Neural cell (in vitro differentiated cells): ENCODE measurements around the gene BMP2K. TPM values are rescaled to one million over a fixed set of nuclear protein-coding genes. Genes with fewer than 3 reads are reported as not detected.

Source experiments
- H2AFZ ChIP-seq: fragments of 200-600, 300-800 bp; sonication (generic), shearing (Covaris generic); 2 replicates; pipeline ENCODE4 v1.6.0; 2014; ENCODE audit warnings: low read depth, mild to moderate bottlenecking, antibody characterized with exemption, low read length, moderate library complexity
- H3F3A ChIP-seq: fragments of 200-600 bp; shearing (Covaris generic); 2 replicates; pipeline ENCODE4 v1.6.1; 2016; ENCODE audit warnings: mild to moderate bottlenecking, moderate library complexity, mixed read lengths, antibody characterized with exemption, low read length; ENCODE audit not compliant: insufficient read depth, poor library complexity, severe bottlenecking
- H3K27ac ChIP-seq: fragments of 200-600, 300-800 bp; sonication (generic), shearing (Covaris generic); 2 replicates; pipeline ENCODE4 v1.5.1; 2014; ENCODE audit warnings: mild to moderate bottlenecking, low read length, moderate library complexity
- H3K27me3 ChIP-seq: fragments of 300-800, 200-600 bp; sonication (generic), shearing (Covaris generic); 2 replicates; pipeline ENCODE4 v1.6.0; 2014; ENCODE audit warnings: mild to moderate bottlenecking, low read depth, low read length, moderate library complexity; ENCODE audit not compliant: insufficient read depth
- H3K36me3 ChIP-seq: fragments of 300-800, 200-600 bp; sonication (generic), shearing (Covaris generic); 2 replicates; pipeline ENCODE4 v1.5.1; 2014; ENCODE audit warnings: mild to moderate bottlenecking, antibody characterized with exemption, low read length, moderate library complexity; ENCODE audit not compliant: insufficient read depth
- H3K4me2 ChIP-seq: fragments of 300-800, 200-600 bp; sonication (generic), shearing (Covaris generic); 2 replicates; pipeline ENCODE4 v1.6.0; 2014; ENCODE audit warnings: mild to moderate bottlenecking, low read length
- H3K4me3 ChIP-seq: fragments of 300-800, 200-600 bp; sonication (generic), shearing (Covaris generic); 2 replicates; pipeline ENCODE4 v1.5.1; 2014; ENCODE audit warnings: mild to moderate bottlenecking, low read length, moderate library complexity
- H3K79me2 ChIP-seq: fragments of 200-600 bp; shearing (Covaris generic); replicated peaks from 2 replicates; pipeline ENCODE4 v1.6.0; 2014; ENCODE audit warnings: mild to moderate bottlenecking, low read length, moderate library complexity; ENCODE audit not compliant: insufficient read depth
- H3K9ac ChIP-seq: fragments of 300-800, 200-600 bp; sonication (generic), shearing (Covaris generic); 2 replicates; pipeline ENCODE4 v1.6.1; 2016; ENCODE audit warnings: mild to moderate bottlenecking, low read length, mixed read lengths
- H3K9me2 ChIP-seq: fragments of 200-600 bp; shearing (Covaris generic); 2 replicates; pipeline ENCODE4 v1.6.1; 2016; ENCODE audit warnings: mild to moderate bottlenecking, low read length, mixed read lengths; ENCODE audit not compliant: insufficient read depth
- H3K9me3 ChIP-seq: fragments of 200-600, 300-800 bp; sonication (generic), shearing (Covaris generic); 2 replicates; pipeline ENCODE4 v1.6.1; 2016; ENCODE audit warnings: mild to moderate bottlenecking, mixed run types, low read length, moderate library complexity, mixed read lengths
- H4K20me1 ChIP-seq: fragments of 200-600 bp; shearing (Covaris generic); 2 replicates; pipeline ENCODE4 v1.6.1; 2016; ENCODE audit warnings: mild to moderate bottlenecking, mixed run types; ENCODE audit not compliant: insufficient read depth
- EP300 ChIP-seq: fragments of 450-650 bp; conservative IDR thresholded peaks from 2 replicates; pipeline ENCODE4 v1.6.1; 2014; ENCODE audit warnings: antibody characterized with exemption, mild to moderate bottlenecking, moderate library complexity; ENCODE audit not compliant: poor library complexity, severe bottlenecking
- EZH2 ChIP-seq: fragments of 200-600, 300-800 bp; shearing (Covaris generic), sonication (generic); IDR thresholded peaks from 2 replicates; pipeline ENCODE4 v1.6.1; 2014; ENCODE audit warnings: antibody characterized with exemption, low read length, borderline replicate concordance, mild to moderate bottlenecking; ENCODE audit not compliant: insufficient read depth, poor library complexity, severe bottlenecking
- MXI1 ChIP-seq: fragments of 450-650 bp; conservative IDR thresholded peaks from 2 replicates; pipeline ENCODE4 v1.6.1; 2014; ENCODE audit warnings: antibody characterized with exemption, mild to moderate bottlenecking; ENCODE audit not compliant: poor library complexity, severe bottlenecking
- POLR2AphosphoS5 ChIP-seq: IDR thresholded peaks from 2 replicates; pipeline ENCODE4 v1.6.1; 2012
- RAD21 ChIP-seq: fragments of 450-650 bp; conservative IDR thresholded peaks from 2 replicates; pipeline ENCODE4 v1.6.1; 2014; ENCODE audit warnings: antibody characterized with exemption, mild to moderate bottlenecking, moderate library complexity
- SMC3 ChIP-seq: fragments of 450-650 bp; conservative IDR thresholded peaks from 2 replicates; pipeline ENCODE4 v1.6.1; 2014; ENCODE audit warnings: antibody characterized with exemption, mild to moderate bottlenecking, moderate library complexity; ENCODE audit not compliant: poor library complexity
- TAF1 ChIP-seq: IDR thresholded peaks from 2 replicates; pipeline ENCODE4 v1.6.1; 2012; ENCODE audit warnings: low read depth
- polyA plus RNA-seq: library from polyadenylated mRNA; depleted of rRNA; stranded (reverse); fragments of >200 nt; gene quantifications from 2 replicates; pipeline ENCODE4 v1.2.3, GENCODE V29; 2014
- TF ChIP-seq, protein P1 (sequence below): fragments of 450-650 bp; IDR thresholded peaks from 2 replicates; pipeline ENCODE4 v1.5.1; 2014; ENCODE audit warnings: antibody characterized with exemption, mild to moderate bottlenecking, moderate library complexity; ENCODE audit not compliant: poor library complexity, severe bottlenecking
- TF ChIP-seq, protein P2 (sequence below): IDR thresholded peaks from 2 replicates; pipeline ENCODE4 v1.6.1; 2012; ENCODE audit warnings: borderline replicate concordance

BMP2K gene
- polyA plus RNA-seq, 1 donor from 2014 or later, result 14.7 TPM

DNA sequence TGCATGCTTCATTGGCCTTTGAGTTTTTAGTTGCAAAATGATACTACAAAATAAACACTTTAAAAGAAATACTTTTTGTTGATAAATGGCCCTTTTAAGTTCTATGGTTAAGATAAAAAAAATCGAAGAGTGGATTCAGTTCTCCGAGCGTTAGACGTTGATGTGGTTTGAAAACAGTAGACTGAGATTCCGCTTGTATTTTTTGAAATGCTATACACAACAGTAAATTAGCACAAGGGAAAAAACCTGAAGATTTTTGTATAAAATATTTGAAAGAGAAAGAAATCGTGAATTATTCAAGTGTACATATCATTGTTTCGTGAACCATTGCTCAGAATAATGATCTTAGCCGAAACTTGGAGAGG lies 1.4 kb downstream of the BMP2K start:
- peak overlapping the region; percentile 98 for H3K4me3 ChIP-seq
- H3K36me3 ChIP-seq, result no peaks in the 10 kb centered on the region
- no peaks in the 10 kb centered on the region for H3K9me2 ChIP-seq
- no peak for TF ChIP-seq SMC3
- no peak for TF ChIP-seq EP300
- no peak for TF ChIP-seq EZH2
- no peak for TF ChIP-seq TAF1
- no peak for TF ChIP-seq MXI1
- TF ChIP-seq POLR2AphosphoS5, result no peak
- TF ChIP-seq, protein P1, sequence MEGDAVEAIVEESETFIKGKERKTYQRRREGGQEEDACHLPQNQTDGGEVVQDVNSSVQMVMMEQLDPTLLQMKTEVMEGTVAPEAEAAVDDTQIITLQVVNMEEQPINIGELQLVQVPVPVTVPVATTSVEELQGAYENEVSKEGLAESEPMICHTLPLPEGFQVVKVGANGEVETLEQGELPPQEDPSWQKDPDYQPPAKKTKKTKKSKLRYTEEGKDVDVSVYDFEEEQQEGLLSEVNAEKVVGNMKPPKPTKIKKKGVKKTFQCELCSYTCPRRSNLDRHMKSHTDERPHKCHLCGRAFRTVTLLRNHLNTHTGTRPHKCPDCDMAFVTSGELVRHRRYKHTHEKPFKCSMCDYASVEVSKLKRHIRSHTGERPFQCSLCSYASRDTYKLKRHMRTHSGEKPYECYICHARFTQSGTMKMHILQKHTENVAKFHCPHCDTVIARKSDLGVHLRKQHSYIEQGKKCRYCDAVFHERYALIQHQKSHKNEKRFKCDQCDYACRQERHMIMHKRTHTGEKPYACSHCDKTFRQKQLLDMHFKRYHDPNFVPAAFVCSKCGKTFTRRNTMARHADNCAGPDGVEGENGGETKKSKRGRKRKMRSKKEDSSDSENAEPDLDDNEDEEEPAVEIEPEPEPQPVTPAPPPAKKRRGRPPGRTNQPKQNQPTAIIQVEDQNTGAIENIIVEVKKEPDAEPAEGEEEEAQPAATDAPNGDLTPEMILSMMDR, result no peak
- TF ChIP-seq RAD21, result no peak
- TF ChIP-seq, protein P2, sequence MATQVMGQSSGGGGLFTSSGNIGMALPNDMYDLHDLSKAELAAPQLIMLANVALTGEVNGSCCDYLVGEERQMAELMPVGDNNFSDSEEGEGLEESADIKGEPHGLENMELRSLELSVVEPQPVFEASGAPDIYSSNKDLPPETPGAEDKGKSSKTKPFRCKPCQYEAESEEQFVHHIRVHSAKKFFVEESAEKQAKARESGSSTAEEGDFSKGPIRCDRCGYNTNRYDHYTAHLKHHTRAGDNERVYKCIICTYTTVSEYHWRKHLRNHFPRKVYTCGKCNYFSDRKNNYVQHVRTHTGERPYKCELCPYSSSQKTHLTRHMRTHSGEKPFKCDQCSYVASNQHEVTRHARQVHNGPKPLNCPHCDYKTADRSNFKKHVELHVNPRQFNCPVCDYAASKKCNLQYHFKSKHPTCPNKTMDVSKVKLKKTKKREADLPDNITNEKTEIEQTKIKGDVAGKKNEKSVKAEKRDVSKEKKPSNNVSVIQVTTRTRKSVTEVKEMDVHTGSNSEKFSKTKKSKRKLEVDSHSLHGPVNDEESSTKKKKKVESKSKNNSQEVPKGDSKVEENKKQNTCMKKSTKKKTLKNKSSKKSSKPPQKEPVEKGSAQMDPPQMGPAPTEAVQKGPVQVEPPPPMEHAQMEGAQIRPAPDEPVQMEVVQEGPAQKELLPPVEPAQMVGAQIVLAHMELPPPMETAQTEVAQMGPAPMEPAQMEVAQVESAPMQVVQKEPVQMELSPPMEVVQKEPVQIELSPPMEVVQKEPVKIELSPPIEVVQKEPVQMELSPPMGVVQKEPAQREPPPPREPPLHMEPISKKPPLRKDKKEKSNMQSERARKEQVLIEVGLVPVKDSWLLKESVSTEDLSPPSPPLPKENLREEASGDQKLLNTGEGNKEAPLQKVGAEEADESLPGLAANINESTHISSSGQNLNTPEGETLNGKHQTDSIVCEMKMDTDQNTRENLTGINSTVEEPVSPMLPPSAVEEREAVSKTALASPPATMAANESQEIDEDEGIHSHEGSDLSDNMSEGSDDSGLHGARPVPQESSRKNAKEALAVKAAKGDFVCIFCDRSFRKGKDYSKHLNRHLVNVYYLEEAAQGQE, result no peak
- no peaks in the 10 kb centered on the region for H3K27me3 ChIP-seq
- H3K27ac ChIP-seq, result no peak overlapping the region
- H4K20me1 ChIP-seq, result no peaks in the 10 kb centered on the region
- peaks cover 41% of the 10 kb centered on the region for H3K79me2 ChIP-seq
- H2AFZ ChIP-seq, result no peak overlapping the region
- H3F3A ChIP-seq, result no peaks in the 10 kb centered on the region
- H3K9me3 ChIP-seq, result no peaks in the 10 kb centered on the region
- no peak overlapping the region for H3K9ac ChIP-seq
- peak overlapping the region; percentile 79 for H3K4me2 ChIP-seq

DNA sequence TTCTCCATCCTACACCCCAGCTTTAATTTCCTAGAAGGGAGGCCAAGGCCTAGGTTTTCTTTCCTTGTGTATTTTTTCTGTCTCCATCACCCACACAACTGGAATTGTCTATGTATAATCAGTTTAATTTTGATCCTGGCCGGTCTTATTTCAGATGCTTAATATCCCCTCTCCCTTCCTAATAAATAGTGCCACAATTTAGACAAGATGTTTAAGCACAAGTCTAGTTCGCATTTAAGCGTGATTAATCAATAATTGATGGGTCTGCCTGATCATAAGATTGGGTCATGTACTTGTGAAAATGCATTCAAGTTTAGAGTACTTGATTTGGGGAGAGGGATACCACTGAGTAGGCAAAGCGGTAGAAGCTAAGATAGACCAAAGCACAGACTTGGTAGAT lies 2.4 kb downstream of the BMP2K start:
- Histone ChIP-seq H3K27me3 (no peaks in the 10 kb centered on the region), H3K79me2 (peaks cover 41% of the 10 kb centered on the region), H4K20me1 (no peaks in the 10 kb centered on the region), H2AFZ (no peak overlapping the region), H3K9me3 (no peaks in the 10 kb centered on the region), H3K4me3 (peak overlapping the region; percentile 98), H3K9me2 (no peaks in the 10 kb centered on the region), H3F3A (no peaks in the 10 kb centered on the region), H3K27ac (no peak overlapping the region), H3K9ac (no peak overlapping the region), H3K36me3 (no peaks in the 10 kb centered on the region), H3K4me2 (peak overlapping the region; percentile 29)
- no peak for TF ChIP-seq EZH2
- TF ChIP-seq, protein P2, result no peak
- TF ChIP-seq MXI1, result no peak
- TF ChIP-seq, protein P1, result no peak
- TF ChIP-seq RAD21, result no peak
- no peak for TF ChIP-seq EP300
- no peak for TF ChIP-seq POLR2AphosphoS5
- no peak for TF ChIP-seq TAF1
- no peak for TF ChIP-seq SMC3
